Measurements from ENCODE around the gene CERS1.

The CERS1 gene

GRCh38 chr19:18839465-18840287 is 56.3 kb downstream of the CERS1 start:
- no peak for DNase-seq (ENCODE audit: low spot score)

GRCh38 chr19:18834644-18834984 is 61.3 kb downstream of the CERS1 start:
- DNase-seq (ENCODE audit: low spot score), result no peak

GRCh38 chr19:18833849-18834643 is 61.9 kb downstream of the CERS1 start:
- no peak for DNase-seq (ENCODE audit: low spot score)

GRCh38 chr19:18833141-18833476 is 62.8 kb downstream of the CERS1 start:
- no peak for DNase-seq (ENCODE audit: low spot score)

GRCh38 chr19:18832306-18833140 is 63.4 kb downstream of the CERS1 start:
- DNase-seq (ENCODE audit: low spot score), result no peak

- peak; percentile 89 for DNase-seq (ENCODE audit: low spot score)
These were observed 64.2 kb downstream of the CERS1 start, which contains the start of gene UPF1 for GRCh38 chr19:18831524-18832305. Gene UPF1 (plus strand): TSS chr19:18831959. CDS start chr19:18832210, 251 bp downstream.

GRCh38 chr19:18830488-18830887 is 65.5 kb downstream of the CERS1 start:
- no peak for DNase-seq (ENCODE audit: low spot score)

GRCh38 chr19:18828786-18829185 is 67.2 kb downstream of the CERS1 start:
- DNase-seq (ENCODE audit: low spot score), result no peak

All from cerebellar cortex (tissue), 1 donor.